ENCODE measurements around the gene RND2.

Gene RND2

DNA sequence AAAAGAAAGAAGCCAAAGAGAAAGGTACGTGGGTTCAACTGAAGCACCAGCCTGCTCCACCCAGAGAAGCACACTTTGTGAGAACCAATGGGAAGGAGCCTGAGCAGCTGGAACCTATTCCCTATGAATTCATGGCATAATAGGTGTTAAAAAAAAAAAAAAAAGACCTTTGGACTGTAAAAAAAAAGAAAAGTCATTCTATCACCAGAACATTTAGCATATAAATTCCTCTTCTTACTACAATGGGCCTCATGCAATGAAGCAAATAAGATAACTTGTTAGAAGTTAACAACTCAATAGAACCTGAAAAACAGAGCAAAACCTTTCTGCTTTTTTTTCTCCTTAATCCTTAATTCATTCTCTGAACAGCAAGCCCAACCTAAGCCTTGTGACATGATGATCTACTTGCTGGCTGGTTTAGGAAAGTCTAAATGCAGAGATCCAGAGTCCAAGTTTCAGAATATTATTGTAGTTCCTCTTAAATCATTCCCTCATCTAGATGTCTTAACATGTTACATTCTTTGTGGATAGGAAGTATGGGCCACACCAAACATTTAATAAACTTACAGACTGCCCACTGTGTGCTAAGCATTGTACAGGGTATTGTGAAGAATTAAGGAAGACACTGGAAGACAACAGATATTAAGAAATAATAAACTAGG is 54.7 kb downstream of the RND2 start:
- DNase-seq (ENCODE audit: low spot score) = no peak
